H1 (cell line): ENCODE results near the gene THRB.

Experiments
- FOSL1 ChIP-seq: IDR thresholded peaks from 2 replicates; pipeline ENCODE4 v1.6.1; 2011; ENCODE audit warnings: mild to moderate bottlenecking, low read depth, low read length, moderate library complexity; ENCODE audit not compliant: insufficient read depth
- NRF1 ChIP-seq: IDR thresholded peaks from 2 replicates; pipeline ENCODE4 v1.6.1; 2011; ENCODE audit warnings: mild to moderate bottlenecking, low read depth, low read length, improper control_type of control experiment
- YY1 ChIP-seq: IDR thresholded peaks from 2 replicates; pipeline ENCODE4 v1.6.1; 2011; ENCODE audit warnings: low read depth, mild to moderate bottlenecking, low read length

- no peak for TF ChIP-seq YY1
- no peak for TF ChIP-seq NRF1
- no peak for TF ChIP-seq FOSL1
Measured at GRCh38 chr3:24389108-24390090, 105.3 kb downstream of the THRB start.
